ENCODE data around the gene IGSF23.
"Not testable (repeated sequence)": the region's sequence is repeated elsewhere in the genome, so short reads cannot be mapped to it uniquely, and the experiment has no call there.

The IGSF23 gene

GRCh38 chr19:44600466-44600865 lies 12.9 kb upstream of the IGSF23 start:
- Histone ChIP-seq H3K4me3 (ENCODE audit: low read length in 2 of 2) (no peak overlapping the region), H3K4me1 (ENCODE audit: control insufficient read depth, insufficient read depth, low read length) (no peaks in the 10 kb centered on the region), H3K27me3 (ENCODE audit: control insufficient read depth in 1 of 2, insufficient read depth in 2 of 2, low read length in 2 of 2) (peaks cover 0 to 28% of the 10 kb centered on the region in 2 donors), H3K36me3 (ENCODE audit: control insufficient read depth in 2 of 2, insufficient read depth in 2 of 2, low read length in 2 of 2) (no peaks in the 10 kb centered on the region), H3K9ac (ENCODE audit: low read length in 2 of 2) (no peak overlapping the region), H3K9me3 (ENCODE audit: control insufficient read depth in 2 of 2, low read length in 2 of 2) (peaks cover 0 to 7% of the 10 kb centered on the region in 2 donors), H3K27ac (ENCODE audit: low read length) (no peak overlapping the region)

GRCh38 chr19:44602081-44602480 lies 11.3 kb upstream of the IGSF23 start:
- no peak overlapping the region for H3K4me3 ChIP-seq (ENCODE audit: low read length in 2 of 2)
- H3K9me3 ChIP-seq (ENCODE audit: control insufficient read depth in 2 of 2, low read length in 2 of 2) = peaks cover 0 to 7% of the 10 kb centered on the region in 2 donors
- H3K27ac ChIP-seq (ENCODE audit: low read length) = no peak overlapping the region
- H3K9ac ChIP-seq (ENCODE audit: low read length in 2 of 2) = no peak overlapping the region
- no peaks in the 10 kb centered on the region for H3K4me1 ChIP-seq (ENCODE audit: control insufficient read depth, insufficient read depth, low read length)
- no peaks in the 10 kb centered on the region for H3K36me3 ChIP-seq (ENCODE audit: control insufficient read depth in 2 of 2, insufficient read depth in 2 of 2, low read length in 2 of 2)
- H3K27me3 ChIP-seq (ENCODE audit: control insufficient read depth in 1 of 2, insufficient read depth in 2 of 2, low read length in 2 of 2) = peaks cover 0 to 34% of the 10 kb centered on the region in 2 donors

GRCh38 chr19:44603201-44603945 lies 10.0 kb upstream of the IGSF23 start:
- Histone ChIP-seq H3K27ac (ENCODE audit: low read length) (no peak overlapping the region), H3K9ac (ENCODE audit: low read length in 2 of 2) (no peak overlapping the region)

GRCh38 chr19:44604241-44604640 lies 9.1 kb upstream of the IGSF23 start:
- Histone ChIP-seq H3K36me3 (ENCODE audit: control insufficient read depth in 2 of 2, insufficient read depth in 2 of 2, low read length in 2 of 2) (no peaks in the 10 kb centered on the region), H3K4me3 (ENCODE audit: low read length in 2 of 2) (no peak overlapping the region), H3K9me3 (ENCODE audit: control insufficient read depth in 2 of 2, low read length in 2 of 2) (no peaks in the 10 kb centered on the region), H3K4me1 (ENCODE audit: control insufficient read depth, insufficient read depth, low read length) (no peaks in the 10 kb centered on the region), H3K27ac (ENCODE audit: low read length) (no peak overlapping the region), H3K27me3 (ENCODE audit: control insufficient read depth in 1 of 2, insufficient read depth in 2 of 2, low read length in 2 of 2) (peaks cover 0 to 25% of the 10 kb centered on the region in 2 donors), H3K9ac (ENCODE audit: low read length in 2 of 2) (no peak overlapping the region)

More at GRCh38 chr19:44603201-44603945, 10.0 kb upstream of the IGSF23 start:
- Histone ChIP-seq H3K4me3 (ENCODE audit: low read length in 2 of 2) (no peak overlapping the region), H3K9me3 (ENCODE audit: control insufficient read depth in 2 of 2, low read length in 2 of 2) (no peaks in the 10 kb centered on the region), H3K4me1 (ENCODE audit: control insufficient read depth, insufficient read depth, low read length) (no peaks in the 10 kb centered on the region), H3K36me3 (ENCODE audit: control insufficient read depth in 2 of 2, insufficient read depth in 2 of 2, low read length in 2 of 2) (no peaks in the 10 kb centered on the region), H3K27me3 (ENCODE audit: control insufficient read depth in 1 of 2, insufficient read depth in 2 of 2, low read length in 2 of 2) (peaks cover 0 to 29% of the 10 kb centered on the region in 2 donors)

GRCh38 chr19:44605547-44605946 lies 7.8 kb upstream of the IGSF23 start:
- H3K27me3 ChIP-seq (ENCODE audit: control insufficient read depth in 1 of 2, insufficient read depth in 2 of 2, low read length in 2 of 2) = peaks cover 0 to 23% of the 10 kb centered on the region in 2 donors
- H3K36me3 ChIP-seq (ENCODE audit: control insufficient read depth in 2 of 2, insufficient read depth in 2 of 2, low read length in 2 of 2) = no peaks in the 10 kb centered on the region
- no peaks in the 10 kb centered on the region for H3K4me1 ChIP-seq (ENCODE audit: control insufficient read depth, insufficient read depth, low read length)
- no peak overlapping the region for H3K27ac ChIP-seq (ENCODE audit: low read length)
- H3K9ac ChIP-seq (ENCODE audit: low read length in 2 of 2) = no peak overlapping the region
- H3K9me3 ChIP-seq (ENCODE audit: control insufficient read depth in 2 of 2, low read length in 2 of 2) = no peaks in the 10 kb centered on the region
- H3K4me3 ChIP-seq (ENCODE audit: low read length in 2 of 2) = no peak overlapping the region

GRCh38 chr19:44607049-44607448 lies 6.3 kb upstream of the IGSF23 start:
- H3K4me3 ChIP-seq (ENCODE audit: low read length in 2 of 2) = no peak overlapping the region
- H3K27me3 ChIP-seq (ENCODE audit: control insufficient read depth in 1 of 2, insufficient read depth in 2 of 2, low read length in 2 of 2) = peaks cover 0 to 25% of the 10 kb centered on the region in 2 donors
- no peak overlapping the region for H3K27ac ChIP-seq (ENCODE audit: low read length)
- no peaks in the 10 kb centered on the region for H3K36me3 ChIP-seq (ENCODE audit: control insufficient read depth in 2 of 2, insufficient read depth in 2 of 2, low read length in 2 of 2)
- no peaks in the 10 kb centered on the region for H3K9me3 ChIP-seq (ENCODE audit: control insufficient read depth in 2 of 2, low read length in 2 of 2)
- no peak overlapping the region for H3K9ac ChIP-seq (ENCODE audit: low read length in 2 of 2)
- H3K4me1 ChIP-seq (ENCODE audit: control insufficient read depth, insufficient read depth, low read length) = no peaks in the 10 kb centered on the region

GRCh38 chr19:44607917-44608316 lies 5.4 kb upstream of the IGSF23 start:
- Histone ChIP-seq H3K27me3 (ENCODE audit: control insufficient read depth in 1 of 2, insufficient read depth in 2 of 2, low read length in 2 of 2) (peaks cover 0 to 25% of the 10 kb centered on the region in 2 donors), H3K4me1 (ENCODE audit: control insufficient read depth, insufficient read depth, low read length) (peaks cover 2% of the 10 kb centered on the region), H3K27ac (ENCODE audit: low read length) (no peak overlapping the region), H3K9ac (ENCODE audit: low read length in 2 of 2) (no peak overlapping the region), H3K9me3 (ENCODE audit: control insufficient read depth in 2 of 2, low read length in 2 of 2) (no peaks in the 10 kb centered on the region), H3K4me3 (ENCODE audit: low read length in 2 of 2) (no peak overlapping the region), H3K36me3 (ENCODE audit: control insufficient read depth in 2 of 2, insufficient read depth in 2 of 2, low read length in 2 of 2) (no peaks in the 10 kb centered on the region)

- no peaks in the 10 kb centered on the region for H3K9me3 ChIP-seq (ENCODE audit: control insufficient read depth in 2 of 2, low read length in 2 of 2)
- no peaks in the 10 kb centered on the region for H3K36me3 ChIP-seq (ENCODE audit: control insufficient read depth in 2 of 2, insufficient read depth in 2 of 2, low read length in 2 of 2)
- H3K4me3 ChIP-seq (ENCODE audit: low read length in 2 of 2) = no peak overlapping the region
- H3K9ac ChIP-seq (ENCODE audit: low read length in 2 of 2) = no peak overlapping the region
- H3K4me1 ChIP-seq (ENCODE audit: control insufficient read depth, insufficient read depth, low read length) = peaks cover 2% of the 10 kb centered on the region
- no peak overlapping the region for H3K27ac ChIP-seq (ENCODE audit: low read length)
- H3K27me3 ChIP-seq (ENCODE audit: control insufficient read depth in 1 of 2, insufficient read depth in 2 of 2, low read length in 2 of 2) = peaks cover 0 to 22% of the 10 kb centered on the region in 2 donors
Observed at GRCh38 chr19:44608391-44608821, 5.0 kb upstream of the IGSF23 start.

GRCh38 chr19:44609219-44609618 lies 4.1 kb upstream of the IGSF23 start:
- Histone ChIP-seq H3K27ac (ENCODE audit: low read length) (no peak overlapping the region), H3K4me3 (ENCODE audit: low read length in 2 of 2) (no peak overlapping the region), H3K36me3 (ENCODE audit: control insufficient read depth in 2 of 2, insufficient read depth in 2 of 2, low read length in 2 of 2) (no peaks in the 10 kb centered on the region), H3K9me3 (ENCODE audit: control insufficient read depth in 2 of 2, low read length in 2 of 2) (no peaks in the 10 kb centered on the region), H3K9ac (ENCODE audit: low read length in 2 of 2) (no peak overlapping the region), H3K4me1 (ENCODE audit: control insufficient read depth, insufficient read depth, low read length) (peaks cover 2% of the 10 kb centered on the region), H3K27me3 (ENCODE audit: control insufficient read depth in 1 of 2, insufficient read depth in 2 of 2, low read length in 2 of 2) (peaks cover 0 to 18% of the 10 kb centered on the region in 2 donors)

- not testable (repeated sequence) for H3K36me3 ChIP-seq (ENCODE audit: control insufficient read depth in 2 of 2, insufficient read depth in 2 of 2, low read length in 2 of 2); H3K27ac ChIP-seq (ENCODE audit: low read length); H3K9me3 ChIP-seq (ENCODE audit: control insufficient read depth in 2 of 2, low read length in 2 of 2); H3K9ac ChIP-seq (ENCODE audit: low read length in 2 of 2); H3K4me1 ChIP-seq (ENCODE audit: control insufficient read depth, insufficient read depth, low read length); H3K4me3 ChIP-seq (ENCODE audit: low read length in 2 of 2)
- H3K27me3 ChIP-seq (ENCODE audit: control insufficient read depth in 1 of 2, insufficient read depth in 2 of 2, low read length in 2 of 2) = peaks cover 0 to 14% of the 10 kb centered on the region in 2 donors
Observed at GRCh38 chr19:44610497-44610896, 2.9 kb upstream of the IGSF23 start.

GRCh38 chr19:44611812-44612295 lies 1.5 kb upstream of the IGSF23 start:
- Histone ChIP-seq H3K27ac (ENCODE audit: low read length) (no peak overlapping the region), H3K4me3 (ENCODE audit: low read length in 2 of 2) (no peak overlapping the region), H3K4me1 (ENCODE audit: control insufficient read depth, insufficient read depth, low read length) (peaks cover 2% of the 10 kb centered on the region), H3K9ac (ENCODE audit: low read length in 2 of 2) (no peak overlapping the region), H3K9me3 (ENCODE audit: control insufficient read depth in 2 of 2, low read length in 2 of 2) (no peaks in the 10 kb centered on the region), H3K36me3 (ENCODE audit: control insufficient read depth in 2 of 2, insufficient read depth in 2 of 2, low read length in 2 of 2) (no peaks in the 10 kb centered on the region), H3K27me3 (ENCODE audit: control insufficient read depth in 1 of 2, insufficient read depth in 2 of 2, low read length in 2 of 2) (peaks cover 0 to 5% of the 10 kb centered on the region in 2 donors)

All from stomach smooth muscle (tissue), 2 donors.